ENCODE results near the gene AFAP1L2. TPM values are rescaled to one million over a fixed set of nuclear protein-coding genes. Genes with fewer than 3 reads are reported as not detected.

The AFAP1L2 gene
- polyA plus RNA-seq, 3 donors, result 0.01 to 0.43 TPM; not detected in 1

GRCh38 chr10:114258274-114258840 is 145.9 kb downstream of the AFAP1L2 start:
- intact Hi-C loops (cut with micrococcal nuclease), result no loop called here
- H3K79me2 ChIP-seq (ENCODE audit: insufficient read depth, low read length), result no peaks in the 10 kb centered on the region
- peaks cover 1 to 6% (median 2%) of the 10 kb centered on the region in 3 donors for H3K27me3 Mint-ChIP-seq (ENCODE audit: low read depth in 3 of 3)
- WGBS (ENCODE audit: insufficient coverage), result 83% methylated on average over 1 of the region's 5 CpGs
- no peaks in the 10 kb centered on the region for H3K9me3 ChIP-seq (replicated peaks in 1 of 2; ENCODE audit: control insufficient read depth in 1 of 2, insufficient read depth in 1 of 2, low read length in 2 of 2)
- H3K4me1 ChIP-seq (ENCODE audit: control insufficient read depth in 1 of 2, insufficient read depth in 2 of 2, low read length in 2 of 2), result no peaks in the 10 kb centered on the region
- no peaks in the 10 kb centered on the region for H3K4me1 Mint-ChIP-seq
- no peak overlapping the region for H3K4me3 ChIP-seq (replicated peaks in 1 of 3; ENCODE audit: low read depth in 2 of 3, low read length in 3 of 3)
- H3K36me3 ChIP-seq (replicated peaks in 1 of 2; ENCODE audit: control insufficient read depth in 1 of 2, insufficient read depth in 2 of 2, low read length in 2 of 2), result no peaks in the 10 kb centered on the region
- H2AFZ ChIP-seq (ENCODE audit: insufficient read depth, low read depth, low read length, poor library complexity, severe bottlenecking), result no peak overlapping the region
- no peak for DNase-seq
- no peak overlapping the region for H3K27ac Mint-ChIP-seq
- peaks cover 0 to 2% (median 0%) of the 10 kb centered on the region in 7 donors for H3K9me3 Mint-ChIP-seq
- H3K27ac ChIP-seq (ENCODE audit: low read depth in 1 of 2, low read length in 2 of 2), result no peak overlapping the region
- TF ChIP-seq CTCF (IDR thresholded peaks at IDR 0.05), result no peak
- no peak overlapping the region for H3K4me2 ChIP-seq (replicated peaks; ENCODE audit: extremely low read depth, low read length, poor library complexity, severe bottlenecking)
- H3K36me3 Mint-ChIP-seq, result no peaks in the 10 kb centered on the region
- no peak overlapping the region for H3K4me3 Mint-ChIP-seq
- no peaks in the 10 kb centered on the region for H3K27me3 ChIP-seq (ENCODE audit: control insufficient read depth in 2 of 2, insufficient read depth in 2 of 2, low read length in 2 of 2)
- H3K9ac ChIP-seq (ENCODE audit: insufficient read depth, low read length, poor library complexity, severe bottlenecking), result no peak overlapping the region
- H4K20me1 ChIP-seq (ENCODE audit: insufficient read depth, low read length), result no peaks in the 10 kb centered on the region

- H3K27me3 Mint-ChIP-seq (ENCODE audit: low read depth in 3 of 3), result peaks cover under 1 to 7% (median 2%) of the 10 kb centered on the region in 3 donors
- no peak for TF ChIP-seq CTCF (IDR thresholded peaks at IDR 0.05)
Measured at GRCh38 chr10:114257498-114257897, 146.8 kb downstream of the AFAP1L2 start.

More at GRCh38 chr10:114257498-114257897, 146.8 kb downstream of the AFAP1L2 start:
- no peak overlapping the region for H3K27ac ChIP-seq (ENCODE audit: low read depth in 1 of 2, low read length in 2 of 2)
- no peaks in the 10 kb centered on the region for H3K27me3 ChIP-seq (ENCODE audit: control insufficient read depth in 2 of 2, insufficient read depth in 2 of 2, low read length in 2 of 2)
- no peak overlapping the region for H2AFZ ChIP-seq (ENCODE audit: insufficient read depth, low read depth, low read length, poor library complexity, severe bottlenecking)
- Mint-ChIP-seq H3K36me3 (no peaks in the 10 kb centered on the region), H3K9me3 (peaks cover 0 to 2% (median 0%) of the 10 kb centered on the region in 7 donors), H3K4me3 (no peak overlapping the region), H3K4me1 (no peaks in the 10 kb centered on the region), H3K27ac (no peak overlapping the region)
- no peak for DNase-seq
- H4K20me1 ChIP-seq (ENCODE audit: insufficient read depth, low read length), result no peaks in the 10 kb centered on the region
- H3K4me3 ChIP-seq (replicated peaks in 1 of 3; ENCODE audit: low read depth in 2 of 3, low read length in 3 of 3), result no peak overlapping the region
- intact Hi-C loops (cut with micrococcal nuclease), result no loop called here
- H3K79me2 ChIP-seq (ENCODE audit: insufficient read depth, low read length), result no peaks in the 10 kb centered on the region
- no peak overlapping the region for H3K9ac ChIP-seq (ENCODE audit: insufficient read depth, low read length, poor library complexity, severe bottlenecking)
- no peak overlapping the region for H3K4me2 ChIP-seq (replicated peaks; ENCODE audit: extremely low read depth, low read length, poor library complexity, severe bottlenecking)
- H3K9me3 ChIP-seq (replicated peaks in 1 of 2; ENCODE audit: control insufficient read depth in 1 of 2, insufficient read depth in 1 of 2, low read length in 2 of 2), result no peaks in the 10 kb centered on the region
- no peaks in the 10 kb centered on the region for H3K4me1 ChIP-seq (ENCODE audit: control insufficient read depth in 1 of 2, insufficient read depth in 2 of 2, low read length in 2 of 2)
- no peaks in the 10 kb centered on the region for H3K36me3 ChIP-seq (replicated peaks in 1 of 2; ENCODE audit: control insufficient read depth in 1 of 2, insufficient read depth in 2 of 2, low read length in 2 of 2)
- 100% methylated on average over 2 of the region's 3 CpGs for WGBS (ENCODE audit: insufficient coverage)
